Motor neuron (in vitro differentiated cells): ENCODE measurements around the gene ADGRG3. TPM values are rescaled to one million over a fixed set of nuclear protein-coding genes. Genes with fewer than 3 reads are reported as not detected.

Source experiments
- ATAC-seq, 8 experiments: fragments of 200-7000 bp; cut with Tn5 transposase; replicated peaks in 6 of 8; 2 replicates each; pipeline ENCODE4 v1.8.0; 2021; ENCODE audit warnings: mild to moderate bottlenecking in 8 of 8, moderate library complexity in 8 of 8
- H3K27ac ChIP-seq, 2 donors: fragments of 250-450 bp; sonication (Bioruptor Pico); 2 replicates each; pipeline ENCODE4 v1.9.0; 2021; ENCODE audit warnings: antibody characterized with exemption in 2 of 2, mild to moderate bottlenecking in 2 of 2, moderate library complexity in 1 of 2
- H3K4me1 ChIP-seq, 2 donors: fragments of 250-450 bp; sonication (Bioruptor Pico); replicated peaks in 1 of 2; 2 replicates each; pipeline ENCODE4 v1.6.1; 2021; ENCODE audit warnings: antibody characterized with exemption in 2 of 2, mild to moderate bottlenecking in 2 of 2, moderate library complexity in 1 of 2
- H3K4me3 ChIP-seq, 5 donors: fragments of 250-450 bp; sonication (Bioruptor Pico); 2 replicates each; pipeline ENCODE4 v1.9.0; 2021; ENCODE audit warnings: antibody characterized with exemption in 5 of 5, mild to moderate bottlenecking in 5 of 5, moderate library complexity in 4 of 5
- WGBS, 10 experiments: fragments of 450-650 bp; shearing (Covaris generic); methylation state at CpG; one replicate each; pipeline ENCODE4 v1.0.0; 2022; 5-methylcytosine and 5-hydroxymethylcytosine counted together
- in situ Hi-C, 9 experiments: fragments of 400-800 bp; cut with MboI; loops; one replicate each; pipeline ENCODE4 v1.15.0; 2021; ENCODE audit warnings: low sequenced_read_pairs in 9 of 9, low pct_unique_long_range_greater_than_20kb in 2 of 9; ENCODE audit not compliant: unreplicated experiment in 9 of 9
- total RNA-seq, 8 experiments: library from RNA; unstranded; fragments of 300-600 nt; gene quantifications; 2 replicates each; pipeline versions ENCODE4 v1.2.3 to v1.2.4, GENCODE V29; 2022

Gene ADGRG3
- total RNA-seq, 8 experiments from 2014 or later = 0.10 to 1.1 (median 0.31) TPM; not detected in 2

DNA sequence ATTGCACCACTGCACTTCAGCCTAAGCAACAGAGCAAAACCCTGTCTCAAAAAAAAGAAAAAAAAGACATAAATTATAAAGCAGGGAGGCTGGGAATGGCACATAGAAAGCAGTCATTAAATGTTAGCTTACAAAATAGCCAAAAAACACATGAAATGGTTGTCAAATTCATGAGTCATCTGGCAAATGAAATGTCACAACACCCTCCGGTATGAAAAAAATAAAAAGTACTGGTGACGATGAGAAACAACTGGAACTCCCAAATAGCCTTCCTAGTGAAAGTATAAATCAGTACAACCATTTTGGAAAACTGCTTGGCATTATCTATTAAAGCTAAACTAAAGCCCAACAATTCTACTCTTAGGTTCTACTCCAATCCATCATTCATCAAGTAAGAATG lies 63.9 kb downstream of the ADGRG3 start:
- 4 to 100% (median 85%) methylated on average over 1 to 2 of the region's 2 CpGs for WGBS, 10 experiments
- Histone ChIP-seq H3K27ac (no peak overlapping the region), H3K4me1 (peaks cover 7% of the 10 kb centered on the region in 2 donors), H3K4me3 (no peak overlapping the region)
- ATAC-seq = no peak
- in situ Hi-C loops = loop anchor here in 1 of 9 experiments (25.0 kb wide), 1 partner anchor 145 kb away; no protein-coding TSS in a partner anchor

DNA sequence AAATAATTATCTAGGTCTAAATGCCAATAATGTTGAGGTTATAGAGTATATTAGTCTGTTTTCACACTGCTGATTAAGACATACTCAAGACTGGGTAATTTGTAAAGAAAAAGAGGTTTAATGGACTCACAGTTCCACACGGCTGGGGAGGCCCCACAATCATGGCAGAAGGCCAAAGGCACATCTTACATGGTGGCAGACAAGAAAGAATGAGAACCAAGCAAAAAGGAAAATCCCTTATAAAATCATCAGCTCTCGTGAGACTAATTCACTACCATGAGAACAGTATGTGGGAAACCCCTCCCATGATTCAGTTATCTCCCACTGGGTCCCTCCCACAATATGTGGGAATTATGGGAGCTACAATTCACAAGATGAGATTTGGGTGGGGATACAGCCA lies 64.6 kb downstream of the ADGRG3 start:
- no peak overlapping the region for H3K4me3 ChIP-seq
- WGBS, 10 experiments = 67 to 100% (median 80%) methylated on average over 1 to 2 of the region's 2 CpGs; no CpG with 5 or more reads in 5 of the 10 experiments
- H3K27ac ChIP-seq = no peak overlapping the region
- peaks cover 12 to 14% of the 10 kb centered on the region in 2 donors for H3K4me1 ChIP-seq
- no peak for ATAC-seq
- in situ Hi-C loops = loop anchor here in 1 of 9 experiments (25.0 kb wide), 1 partner anchor 145 kb away; no protein-coding TSS in a partner anchor

DNA sequence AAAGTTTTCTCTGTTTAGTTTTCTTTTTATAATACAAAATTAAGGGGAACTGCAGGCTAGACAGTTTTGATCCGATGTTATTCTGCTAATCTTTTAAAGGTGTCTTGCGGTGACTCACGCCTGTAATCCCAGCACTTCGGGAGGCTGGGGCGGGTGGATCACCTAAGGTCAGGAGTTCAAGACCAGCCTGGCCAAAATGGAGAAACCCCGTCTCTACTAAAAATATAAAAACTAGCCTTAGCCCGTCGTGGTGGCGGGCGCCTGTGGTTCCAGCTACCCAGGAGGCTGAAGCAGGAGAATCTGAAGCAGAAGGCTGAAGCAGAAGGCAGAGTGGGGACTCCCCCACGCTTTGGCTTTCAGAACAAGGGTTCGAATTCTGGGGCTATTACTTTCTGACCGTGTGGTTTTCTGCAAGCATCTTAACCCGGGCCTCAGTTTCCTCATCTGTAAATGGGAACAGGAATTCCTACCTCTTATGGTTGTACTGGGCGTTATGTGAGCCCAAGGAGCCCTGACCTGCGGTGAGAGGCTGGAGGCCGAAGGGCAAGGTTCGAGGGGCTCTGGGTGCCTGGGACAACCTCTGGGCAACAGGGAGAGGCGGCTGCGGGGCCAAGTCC lies 66.3 kb downstream of the ADGRG3 start:
- no peak for ATAC-seq
- in situ Hi-C loops = loop anchor here in 1 of 9 experiments (25.0 kb wide), 1 partner anchor 147 kb away; no protein-coding TSS in a partner anchor
- Histone ChIP-seq H3K4me3 (peak overlapping the region; percentile 59 to 94 (median 80)), H3K27ac (peak overlapping the region; percentile 85 to 90), H3K4me1 (peaks cover 12 to 18% of the 10 kb centered on the region in 2 donors)
- WGBS, 10 experiments = 0 to 100% (median 71%) methylated on average over 1 to 10 of the region's 20 CpGs; no CpG with 5 or more reads in 1 of the 10 experiments

DNA sequence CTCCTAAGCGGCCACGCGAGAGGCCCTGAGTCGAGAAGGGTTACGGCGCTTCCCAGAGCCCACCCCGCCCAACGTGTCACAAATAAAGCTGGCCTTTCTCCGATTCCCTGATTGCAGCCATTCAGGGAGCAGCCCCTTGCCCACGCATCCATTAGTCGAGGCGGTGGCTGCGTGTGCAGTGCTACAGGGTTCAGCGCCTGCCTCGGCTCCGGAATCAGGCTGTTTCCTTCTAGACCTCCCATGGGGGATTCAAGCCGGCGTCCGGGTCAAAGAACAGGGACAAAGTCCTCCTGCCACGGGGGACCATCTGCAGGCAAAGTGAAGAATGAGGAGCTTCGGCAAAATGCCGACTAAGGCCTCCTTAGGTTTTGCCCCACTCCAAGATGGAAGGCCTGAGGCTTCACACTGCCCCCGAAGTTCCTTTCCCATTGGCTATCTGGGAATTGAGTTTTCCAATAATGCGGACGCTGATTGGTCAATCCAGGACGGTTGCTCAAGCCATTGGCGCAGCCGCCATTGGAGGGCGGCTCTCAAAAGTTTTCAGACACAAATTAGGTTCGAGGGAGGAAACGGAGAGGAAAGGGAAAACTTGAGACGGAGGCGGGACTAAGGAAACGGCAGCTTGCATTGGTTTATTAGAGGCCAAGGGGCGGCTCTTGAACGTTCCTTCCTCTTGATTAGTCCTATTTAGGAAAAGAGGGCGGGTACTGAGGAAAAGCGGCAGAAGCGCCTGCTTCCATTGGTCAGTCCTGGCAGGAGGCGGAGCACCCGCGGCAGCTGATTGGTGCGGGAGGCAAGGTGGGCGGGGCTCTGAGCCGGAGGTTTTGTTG lies 67.0 kb downstream of the ADGRG3 start:
- peak overlapping the region; percentile 59 to 94 (median 80) for H3K4me3 ChIP-seq
- WGBS, 10 experiments = 0 to 2% (median 0%) methylated on average over 1 to 27 of the region's 45 CpGs; no CpG with 5 or more reads in 4 of the 10 experiments
- in situ Hi-C loops = loop anchor here in 1 of 9 experiments (25.0 kb wide), 1 partner anchor 148 kb away; no protein-coding TSS in a partner anchor
- H3K27ac ChIP-seq = peak overlapping the region; percentile 85 to 90
- peaks cover 12 to 18% of the 10 kb centered on the region in 2 donors for H3K4me1 ChIP-seq
- ATAC-seq = peak; percentile 82 to 92 (median 90)

DNA sequence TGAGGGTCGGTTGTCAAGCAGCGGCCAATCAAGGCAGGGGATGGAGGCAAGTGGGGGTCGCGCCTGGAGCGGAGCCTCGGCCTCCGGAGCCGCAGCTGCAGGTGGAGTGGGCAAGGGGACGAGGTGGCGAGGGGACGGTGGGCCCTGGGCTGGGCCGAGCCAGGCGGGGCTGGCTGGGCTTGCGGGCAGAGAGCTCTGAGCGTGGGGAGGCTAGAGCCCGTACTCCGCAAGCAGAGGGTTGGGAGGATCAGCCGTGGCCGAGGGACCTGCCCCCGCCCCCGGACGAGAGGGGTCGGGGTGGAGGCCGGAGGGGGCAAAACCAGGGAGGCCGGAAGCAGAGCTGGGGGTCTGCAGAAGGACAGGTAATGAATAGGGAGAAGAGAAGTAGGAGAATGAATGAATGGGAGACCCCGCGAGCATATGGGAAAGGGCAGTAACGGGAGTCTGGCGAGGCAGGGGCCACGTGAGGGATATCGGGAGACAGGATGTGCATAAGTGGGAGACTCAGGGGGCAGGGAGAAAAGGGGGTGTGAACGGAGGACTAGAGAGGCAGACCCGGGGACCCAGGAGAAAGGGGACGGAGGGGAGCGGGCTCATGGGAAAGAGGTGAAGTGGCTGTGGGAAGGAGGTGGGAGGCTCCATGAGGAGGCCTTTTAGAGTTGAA lies 67.8 kb downstream of the ADGRG3 start, which contains the start of gene KATNB1:
TSS of gene KATNB1 (plus strand) at position 16 of the 664 bp plus-strand sequence. CDS start 1,474 bp downstream, outside the sequence.
- Histone ChIP-seq H3K27ac (peak within 1 kb of the TSS; percentile 85 to 90), H3K4me3 (peak within 1 kb of the TSS; percentile 59 to 94 (median 80)), H3K4me1 (peaks cover 12 to 18% of the 10 kb centered on the region in 2 donors)
- in situ Hi-C loops = loop anchor here in 1 of 9 experiments (25.0 kb wide), 1 partner anchor 149 kb away; no protein-coding TSS in a partner anchor
- ATAC-seq = peak in 2 of 8 experiments; percentile 9 to 10
- WGBS, 10 experiments = 0% methylated on average over 4 to 6 of the region's 35 CpGs; no CpG with 5 or more reads in 8 of the 10 experiments

DNA sequence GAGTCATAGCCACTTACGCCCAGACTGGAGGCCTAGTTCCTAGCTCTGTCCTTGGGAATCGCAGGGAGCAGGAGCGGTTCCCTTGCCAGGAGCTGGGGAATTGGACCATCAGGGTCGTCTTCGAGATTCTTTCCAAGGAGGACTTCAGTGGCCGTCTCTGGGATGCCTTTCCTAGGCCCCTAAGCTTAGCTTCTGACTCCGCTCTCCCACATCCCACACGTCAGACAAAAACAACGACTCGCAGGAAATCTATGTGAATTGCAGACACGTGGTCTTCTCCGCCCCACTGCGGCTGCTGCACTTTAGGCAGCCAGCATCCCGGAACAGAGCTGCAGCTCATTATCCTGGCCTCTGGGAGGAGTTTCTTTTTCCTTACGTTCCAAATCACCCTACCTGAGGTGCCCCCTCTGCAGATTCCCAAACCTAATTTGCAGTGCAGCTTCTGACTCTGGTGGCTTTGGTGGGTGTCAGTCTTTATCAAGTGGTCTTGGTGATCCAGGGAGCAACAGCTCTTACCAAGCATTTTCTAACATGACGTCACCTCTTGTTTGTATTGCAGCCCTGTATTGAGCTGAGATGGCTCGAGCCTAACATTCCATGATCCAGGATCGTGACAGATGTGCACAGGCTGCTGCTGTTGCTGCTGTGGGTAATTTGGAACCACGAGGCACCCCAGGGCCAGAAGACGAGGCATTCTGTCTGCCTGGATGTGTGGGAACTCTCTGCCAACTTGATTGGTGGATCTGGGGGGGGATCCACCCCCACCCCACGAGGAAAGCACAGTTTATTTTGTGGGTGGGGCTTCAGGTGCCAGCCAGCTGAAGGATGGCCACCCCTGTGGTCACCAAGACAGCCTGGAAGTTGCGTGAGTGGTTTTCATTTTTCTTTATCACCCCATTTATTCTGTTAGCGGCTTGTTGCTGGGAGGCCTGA lies 68.6 kb downstream of the ADGRG3 start:
- 0 to 60% (median 9%) methylated on average over 1 to 9 of the region's 23 CpGs; no CpG with 5 or more reads in 2 of the 10 experiments for WGBS, 10 experiments
- Histone ChIP-seq H3K4me3 (peak overlapping the region; percentile 59 to 94 (median 80)), H3K4me1 (peaks cover 12 to 18% of the 10 kb centered on the region in 2 donors), H3K27ac (peak overlapping the region; percentile 59 to 72)
- ATAC-seq = peak; percentile 6 to 31 (median 26)
- in situ Hi-C loops = loop anchor here in 1 of 9 experiments (25.0 kb wide), 1 partner anchor 149 kb away; no protein-coding TSS in a partner anchor

DNA sequence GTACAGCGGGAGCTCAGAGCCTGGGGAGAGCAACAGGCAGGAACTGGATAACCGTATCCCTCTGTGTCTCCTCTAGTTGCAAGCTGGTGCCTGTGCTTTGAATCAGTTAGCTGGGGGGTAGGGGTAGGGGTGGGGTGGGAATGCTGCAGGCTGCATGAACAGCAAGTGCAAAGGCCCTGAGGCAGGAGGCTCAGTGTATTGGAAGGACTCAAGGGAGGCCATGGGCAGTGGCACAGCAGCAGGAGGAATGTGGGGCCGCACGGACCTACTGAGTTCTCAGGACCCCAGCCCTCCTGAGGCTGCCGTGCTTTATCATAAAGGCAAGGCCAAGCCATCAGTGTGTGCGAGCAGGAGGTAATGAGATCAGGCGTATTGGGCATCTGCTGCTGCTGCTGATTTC lies 70.7 kb downstream of the ADGRG3 start:
- H3K4me1 ChIP-seq = peaks cover 12 to 18% of the 10 kb centered on the region in 2 donors
- 94 to 100% (median 100%) methylated on average over 1 to 3 of the region's 7 CpGs; no CpG with 5 or more reads in 5 of the 10 experiments for WGBS, 10 experiments
- in situ Hi-C loops = loop anchor here in 1 of 9 experiments (25.0 kb wide), 1 partner anchor 152 kb away; no protein-coding TSS in a partner anchor
- H3K27ac ChIP-seq = no peak overlapping the region
- no peak overlapping the region for H3K4me3 ChIP-seq
- ATAC-seq = no peak

Other genes with a start within 250 kb of the ADGRG3 start
- 10 to 100 TPM; 44.5 to 74.9 (median 58.4) TPM for gene CIAPIN1, start 220.9 kb upstream of the ADGRG3 start, total RNA-seq
- gene COQ9, start 220.8 kb upstream of the ADGRG3 start, total RNA-seq = 100 to 1,000 TPM in 1 of 8 experiments, 10 to 100 TPM in 7; 39.9 to 114 (median 54.3) TPM
- gene POLR2C, start 205.6 kb upstream of the ADGRG3 start, total RNA-seq = 10 to 100 TPM; 49.4 to 82.9 (median 64.9) TPM
- 10 to 100 TPM; 11.3 to 34.8 (median 22.6) TPM for gene DOK4, start 181.8 kb upstream of the ADGRG3 start, total RNA-seq
- 10 to 100 TPM in 2 of 8 experiments, 1 to 10 TPM in 6; 1.1 to 16.8 (median 6.2) TPM for gene CCDC102A, start 131.7 kb upstream of the ADGRG3 start, total RNA-seq
- under 1 TPM in 6 of 8 experiments, not detected in 2; 0.04 to 0.71 (median 0.22) TPM for gene ADGRG5, start 125.7 kb upstream of the ADGRG3 start, total RNA-seq
- 10 to 100 TPM in 5 of 8 experiments, 1 to 10 TPM in 2, under 1 TPM in 1; 0.54 to 82.8 (median 48.8) TPM for gene ADGRG1, start 39.7 kb upstream of the ADGRG3 start, total RNA-seq
- gene DRC7, start 26.5 kb downstream of the ADGRG3 start, total RNA-seq = 1 to 10 TPM in 3 of 8 experiments, under 1 TPM in 4, not detected in 1; 0.49 to 7.4 (median 0.63) TPM
- gene KATNB1, start 67.5 kb downstream of the ADGRG3 start, total RNA-seq = 10 to 100 TPM; 20.7 to 41.0 (median 33.0) TPM
- 10 to 100 TPM in 3 of 8 experiments, 1 to 10 TPM in 5; 2.7 to 32.4 (median 8.2) TPM for gene KIFC3, start 134.2 kb downstream of the ADGRG3 start, total RNA-seq